ENCODE measurements around the gene ISCA2.

- TF ChIP-seq CTCF (IDR thresholded peaks at IDR 0.05; ENCODE audit: poor library complexity) (no peak), EZH2phosphoT487 (IDR thresholded peaks at IDR 0.05; ENCODE audit: low read depth, severe bottlenecking, unreplicated experiment) (no peak), EZH2 (IDR thresholded peaks at IDR 0.05; ENCODE audit: borderline replicate concordance) (no peak)
Measured at GRCh38 chr14:74475678-74476077, 17.9 kb upstream of the ISCA2 start.

Measured in hepatocyte (in vitro differentiated cells).